KBM-7 (cell line): ENCODE measurements around the gene TSPEAR.
"Not testable (repeated sequence)": the region's sequence is repeated elsewhere in the genome, so short reads cannot be mapped to it uniquely, and the experiment has no call there.

Experiments used
- DNase-seq: peaks from one replicate; pipeline ENCODE4 v3.0.0-alpha.2; 2015
- in situ Hi-C: fragments of 300-500 bp; cut with MboI; formaldehyde crosslinking; loops from 2 replicates; pipeline ENCODE4 v1.14.3; 2020; ENCODE audit warnings: low sequenced_read_pairs, low pct_unique_long_range_greater_than_20kb, mixed read lengths

The TSPEAR gene

DNA sequence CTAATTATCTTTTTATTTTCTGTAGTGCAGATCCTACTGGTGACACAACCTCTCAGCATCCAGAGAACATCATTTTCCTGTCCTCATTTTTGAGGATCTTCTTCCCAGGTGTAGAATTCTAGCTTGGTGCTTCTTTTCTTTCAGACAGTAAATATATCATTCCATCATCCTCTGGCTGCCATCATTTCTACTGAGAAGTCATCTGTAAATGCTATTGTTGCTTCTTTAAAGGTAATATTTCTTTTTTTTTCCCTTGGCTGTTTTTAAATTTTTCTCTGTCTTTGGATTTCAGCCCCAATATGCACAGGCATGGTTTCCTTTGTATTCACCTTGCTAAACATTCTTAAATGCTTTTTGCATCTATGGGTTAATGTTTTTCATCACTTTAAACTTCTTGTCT is 87.8 kb downstream of the TSPEAR start:
- in situ Hi-C loops: no loop called here
- DNase-seq: no peak

- DNase-seq: no peak
- in situ Hi-C loops: no loop called here
Observed at GRCh38 chr21:44619886-44620285, 91.5 kb downstream of the TSPEAR start.

- no peak for DNase-seq
- in situ Hi-C loops: no loop called here
Observed at GRCh38 chr21:44618909-44619308, 92.5 kb downstream of the TSPEAR start.

DNA sequence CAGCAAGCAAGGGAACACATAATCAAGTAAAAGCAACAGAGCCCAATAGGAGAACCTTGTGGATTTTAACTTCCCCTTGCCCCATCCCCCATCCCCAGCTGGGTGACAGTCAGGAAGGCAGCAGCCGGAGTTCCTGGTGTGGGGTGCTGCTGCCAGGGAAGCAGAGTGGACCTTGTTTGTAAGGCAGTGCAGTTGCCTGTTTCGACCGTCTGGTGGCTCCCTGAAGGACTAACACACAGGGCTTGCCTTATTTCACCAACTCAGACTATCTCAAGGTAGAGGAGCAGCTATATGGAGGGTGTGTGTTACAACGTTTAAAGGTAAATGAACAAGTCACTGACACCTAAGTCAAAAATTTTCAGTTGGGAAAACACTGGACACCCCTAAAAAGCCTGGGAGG is 92.9 kb downstream of the TSPEAR start:
- DNase-seq: no peak
- in situ Hi-C loops: no loop called here

GRCh38 chr21:44617071-44617501 is 94.3 kb downstream of the TSPEAR start:
- no peak for DNase-seq
- in situ Hi-C loops: no loop called here

- no peak for DNase-seq
Observed at GRCh38 chr21:44616591-44616926, 94.8 kb downstream of the TSPEAR start.

DNA sequence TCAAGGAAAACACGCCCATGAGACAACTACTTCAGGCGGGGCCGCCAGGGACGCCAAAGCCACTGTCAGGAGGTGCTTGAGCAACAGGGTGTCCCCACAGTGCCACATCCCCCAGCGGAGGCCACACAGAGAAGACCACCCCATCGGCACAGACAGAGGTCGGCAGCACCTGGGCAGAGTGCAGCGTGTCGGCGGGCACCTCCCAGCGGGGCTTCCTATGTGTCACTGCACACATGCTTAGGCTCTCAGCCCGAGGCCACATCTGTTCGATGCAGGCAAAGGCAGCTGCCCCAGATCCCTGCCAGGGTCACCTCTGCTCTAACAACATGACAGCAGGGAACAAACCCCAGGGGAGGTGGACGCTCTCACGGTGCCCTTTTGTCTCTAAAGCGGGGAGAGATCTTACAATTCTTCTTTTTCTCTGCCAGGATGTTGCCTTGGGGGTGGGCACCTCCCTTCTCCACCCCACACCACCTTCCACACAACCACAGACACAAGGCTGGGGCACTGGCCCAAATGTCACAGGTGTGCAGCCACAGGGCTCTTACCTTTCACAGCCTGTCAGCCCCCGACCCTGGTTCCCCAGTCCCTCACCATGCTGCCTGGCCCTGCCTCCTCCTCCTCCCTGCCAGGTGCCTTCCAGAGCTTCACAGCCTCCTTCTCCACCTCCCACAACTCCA is 95.3 kb downstream of the TSPEAR start:
- in situ Hi-C loops: no loop called here
- no peak for DNase-seq

More at GRCh38 chr21:44616591-44616926, 94.8 kb downstream of the TSPEAR start:
- in situ Hi-C loops: no loop called here

GRCh38 chr21:44615466-44615865 is 95.9 kb downstream of the TSPEAR start:
- in situ Hi-C loops: no loop called here
- no peak for DNase-seq

- no peak for DNase-seq
- in situ Hi-C loops: no loop called here
Observed at GRCh38 chr21:44614961-44615391, 96.4 kb downstream of the TSPEAR start.

DNA sequence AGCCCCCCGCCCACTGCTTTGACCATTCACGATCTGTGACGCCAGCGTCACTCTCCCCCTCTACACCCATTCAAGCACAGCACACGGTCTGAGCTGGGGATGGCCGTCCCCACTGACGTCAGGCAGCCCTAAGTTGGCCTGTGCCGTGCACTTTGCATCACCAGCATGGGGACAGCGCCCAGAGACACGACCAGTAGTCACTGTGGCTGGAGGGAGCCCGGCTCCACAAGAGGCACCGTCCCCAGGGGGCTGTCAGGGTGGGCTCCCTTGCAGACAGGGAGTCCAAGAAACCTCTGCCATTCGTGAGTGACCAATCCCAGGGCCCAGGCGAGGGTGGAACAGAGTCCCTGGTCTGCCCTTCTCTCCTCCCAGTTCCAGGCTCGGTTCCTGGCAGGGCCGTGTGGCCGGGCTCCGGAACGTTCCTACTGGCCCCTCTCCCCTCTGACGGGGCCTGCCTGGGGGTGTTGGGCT is 97.2 kb downstream of the TSPEAR start:
- in situ Hi-C loops: no loop called here

GRCh38 chr21:44613386-44614155 is 97.8 kb downstream of the TSPEAR start:
- DNase-seq: no peak
- in situ Hi-C loops: no loop called here

More for the DNA sequence above, 97.2 kb downstream of the TSPEAR start:
- DNase-seq: no peak

DNA sequence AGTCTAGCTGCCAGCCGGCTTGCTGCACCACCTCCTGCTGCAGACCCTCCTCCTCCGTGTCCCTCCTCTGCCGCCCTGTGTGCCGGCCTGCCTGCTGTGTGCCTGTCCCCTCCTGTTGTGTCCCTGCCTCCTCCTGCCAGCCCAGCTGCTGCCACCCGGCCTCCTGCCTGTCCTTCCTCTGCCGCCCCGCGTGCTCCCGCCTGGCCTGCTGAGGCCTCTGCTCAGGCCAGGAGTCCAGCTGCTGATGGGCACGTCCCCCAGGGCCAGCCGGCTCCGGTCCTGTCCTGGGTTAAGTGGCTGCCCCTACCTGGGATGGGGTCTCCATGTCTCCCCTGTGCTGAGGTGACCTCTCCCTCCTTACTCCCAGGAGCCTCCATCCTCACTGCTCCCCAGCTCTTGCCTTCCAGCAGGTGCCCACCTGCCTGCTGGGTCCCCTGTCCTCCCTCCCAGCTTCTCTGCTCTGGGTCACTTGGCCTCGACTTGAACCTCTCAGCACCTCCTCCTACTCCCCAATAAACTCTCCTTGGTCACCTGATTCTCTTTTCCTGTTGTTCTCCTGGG is 98.6 kb downstream of the TSPEAR start:
- in situ Hi-C loops: no loop called here
- no peak for DNase-seq

GRCh38 chr21:44612029-44612486 is 99.3 kb downstream of the TSPEAR start, which contains the start of gene KRTAP10-8:
Gene KRTAP10-8 (plus strand): TSS chr21:44612079. CDS start chr21:44612101, 22 bp downstream.
- in situ Hi-C loops: no loop called here
- DNase-seq: no peak

DNA sequence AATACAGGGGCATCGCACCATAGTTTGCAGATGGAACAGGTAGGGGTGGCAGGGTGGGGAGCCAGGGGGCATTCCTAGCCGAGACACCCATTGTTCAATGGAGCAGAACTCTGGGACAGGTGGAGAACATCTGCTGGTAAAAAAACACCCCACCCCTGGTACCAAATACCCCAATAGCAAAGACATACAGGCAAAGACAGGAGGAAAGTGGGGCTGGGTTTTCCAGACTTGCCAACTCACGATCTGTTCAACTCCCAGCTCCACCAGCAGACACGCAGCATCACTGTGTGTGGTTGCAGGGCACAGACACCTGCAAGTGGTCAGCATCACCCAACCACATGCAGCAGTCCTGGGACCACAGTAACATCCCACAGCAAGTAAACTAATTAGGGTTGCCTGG is 99.8 kb downstream of the TSPEAR start:
- in situ Hi-C loops: no loop called here
- DNase-seq: no peak

DNA sequence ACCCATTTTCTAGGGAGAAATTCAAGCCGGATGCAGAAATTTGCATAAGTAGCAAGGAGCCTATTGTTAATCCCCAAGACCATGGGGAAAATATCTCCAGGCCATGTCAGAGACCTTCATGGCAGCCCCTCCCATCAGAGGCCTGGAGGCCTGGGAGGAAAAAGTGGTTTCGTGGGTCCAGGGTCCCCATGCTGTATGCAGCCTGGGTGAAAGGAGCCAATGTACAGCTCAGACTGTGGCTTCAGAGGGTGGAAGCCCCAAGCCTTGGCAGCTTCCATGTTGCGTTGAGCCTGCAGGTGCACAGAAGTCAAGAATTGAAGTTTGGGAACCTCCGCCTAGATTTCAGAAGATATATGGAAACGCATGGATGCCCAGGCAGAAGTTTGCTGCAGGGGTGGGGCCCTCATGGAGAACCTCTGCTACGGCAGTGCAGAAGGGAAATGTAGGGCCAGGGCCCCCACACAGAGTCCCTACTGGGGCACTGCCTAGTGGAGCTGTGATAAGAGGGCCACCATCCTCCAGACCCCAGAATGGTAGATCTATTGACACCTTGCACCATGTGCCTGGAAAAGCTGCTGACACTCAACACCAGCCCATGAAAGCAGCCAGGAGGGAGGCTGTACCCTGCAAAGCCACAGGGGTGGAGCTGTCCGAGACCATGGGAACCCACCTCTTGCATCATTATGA is 101.1 kb downstream of the TSPEAR start:
- in situ Hi-C loops, DNase-seq: not testable (repeated sequence)

GRCh38 chr21:44609193-44609592 is 102.2 kb downstream of the TSPEAR start:
- in situ Hi-C loops: no loop called here
- DNase-seq: no peak

DNA sequence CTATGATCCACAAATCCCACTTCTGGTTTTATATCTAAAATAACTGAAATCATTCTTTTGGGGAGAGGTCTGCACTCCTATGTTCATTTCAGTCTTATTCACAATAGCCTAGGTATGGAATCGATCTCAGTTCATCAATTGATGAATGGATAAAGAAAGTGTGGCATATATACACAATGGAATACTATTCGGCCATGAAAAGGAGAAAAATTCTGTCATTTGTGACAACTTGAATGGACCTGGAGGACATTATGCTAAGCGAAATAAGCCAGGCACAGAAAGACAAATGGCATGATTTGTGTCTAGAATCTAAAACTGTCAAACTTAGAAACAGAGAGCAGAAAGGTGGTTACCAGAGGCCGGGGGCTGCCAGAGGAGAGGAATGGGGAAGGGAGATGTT is 104.9 kb downstream of the TSPEAR start:
- in situ Hi-C loops: no loop called here

DNA sequence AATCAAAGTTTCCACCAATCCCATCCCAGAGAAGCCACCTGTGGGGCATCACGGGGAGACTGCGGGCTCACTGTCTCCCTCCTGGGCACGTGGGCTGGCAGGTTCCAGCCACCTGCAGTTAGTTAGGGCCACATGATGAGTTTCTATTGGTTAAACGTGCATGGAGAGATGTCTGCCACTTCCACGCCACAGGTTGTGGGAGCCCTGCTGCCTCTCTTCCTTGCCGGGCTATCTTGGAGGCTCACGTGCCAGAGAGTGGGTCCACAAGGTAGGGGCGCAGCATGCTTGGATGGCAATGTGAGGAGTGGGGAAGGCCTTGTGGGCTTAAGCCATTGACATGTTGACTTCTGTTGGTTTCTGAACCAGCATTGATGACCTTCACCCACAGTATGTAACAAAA is 107.5 kb downstream of the TSPEAR start:
- in situ Hi-C loops: no loop called here
- DNase-seq: no peak

More for the DNA sequence above, 104.9 kb downstream of the TSPEAR start:
- DNase-seq: no peak

GRCh38 chr21:44603109-44603875 is 108.1 kb downstream of the TSPEAR start:
- in situ Hi-C loops: no loop called here
- no peak for DNase-seq
